ENCODE measurements around the gene C4BPA.

Gene C4BPA

DNA sequence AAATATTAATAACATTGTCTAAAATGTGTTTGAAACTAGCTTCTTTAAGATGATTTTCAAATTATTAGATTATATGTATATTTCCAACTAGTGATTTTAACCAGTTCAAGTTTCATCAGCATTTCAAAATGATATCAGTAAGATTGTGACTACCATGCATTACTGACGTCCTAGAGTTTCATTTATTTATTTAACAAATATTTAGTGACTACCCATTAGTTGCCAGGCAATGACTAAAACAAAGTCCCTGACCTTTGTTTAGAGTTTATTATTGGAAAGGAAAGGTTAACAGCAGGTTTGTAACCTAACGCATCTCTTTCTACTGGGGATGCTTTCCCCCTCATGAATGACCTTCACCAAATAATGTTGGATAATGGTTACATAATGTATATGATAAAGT lies 22.9 kb upstream of the C4BPA start:
- Histone ChIP-seq H3K18ac (ENCODE audit: low read length) (no peak overlapping the region), H3K79me2 (ENCODE audit: control insufficient read depth, insufficient read depth, low read length, poor library complexity) (no peaks in the 10 kb centered on the region), H3K79me1 (ENCODE audit: low read length) (peaks cover 2% of the 10 kb centered on the region), H3K27me3 (ENCODE audit: insufficient read depth, low read length) (no peaks in the 10 kb centered on the region), H2BK12ac (ENCODE audit: low read length) (no peak overlapping the region), H3K27ac (ENCODE audit: low read depth, low read length) (no peak overlapping the region), H3K14ac (ENCODE audit: low read length) (no peak overlapping the region), H4K91ac (ENCODE audit: low read depth, low read length) (no peak overlapping the region), H4K8ac (ENCODE audit: low read depth, low read length) (no peak overlapping the region), H3K4me3 (ENCODE audit: low read depth, low read length) (no peak overlapping the region), H2BK120ac (ENCODE audit: insufficient read depth, low read length, poor library complexity) (no peak overlapping the region), H3K4me2 (ENCODE audit: low read length) (no peak overlapping the region), H3K23ac (ENCODE audit: low read length) (no peak overlapping the region), H3K9me3 (ENCODE audit: insufficient read depth, low read depth, low read length) (peaks cover 2% of the 10 kb centered on the region), H3K4me1 (ENCODE audit: control insufficient read depth in 1 of 2, insufficient read depth in 2 of 2, low read length in 2 of 2) (peaks cover 3 to 5% of the 10 kb centered on the region in 2 experiments), H2AFZ (ENCODE audit: insufficient read depth, low read length, poor library complexity) (no peak overlapping the region), H2BK5ac (ENCODE audit: low read depth, low read length, poor library complexity) (no peak overlapping the region), H4K12ac (ENCODE audit: low read depth, low read length) (no peak overlapping the region), H3K36me3 (ENCODE audit: control insufficient read depth in 1 of 2, insufficient read depth in 2 of 2, low read length in 2 of 2) (peaks cover 2 to 5% of the 10 kb centered on the region in 2 experiments), H3K9ac (ENCODE audit: low read length) (no peak overlapping the region), H3K4ac (ENCODE audit: low read depth, low read length) (no peak overlapping the region), H2AK5ac (ENCODE audit: low read length) (no peak overlapping the region)
- no peak for DNase-seq
- no CpG with 5 or more reads among the region's 2 CpGs for WGBS (ENCODE audit: extremely low coverage, insufficient coverage, insufficient read length)

DNA sequence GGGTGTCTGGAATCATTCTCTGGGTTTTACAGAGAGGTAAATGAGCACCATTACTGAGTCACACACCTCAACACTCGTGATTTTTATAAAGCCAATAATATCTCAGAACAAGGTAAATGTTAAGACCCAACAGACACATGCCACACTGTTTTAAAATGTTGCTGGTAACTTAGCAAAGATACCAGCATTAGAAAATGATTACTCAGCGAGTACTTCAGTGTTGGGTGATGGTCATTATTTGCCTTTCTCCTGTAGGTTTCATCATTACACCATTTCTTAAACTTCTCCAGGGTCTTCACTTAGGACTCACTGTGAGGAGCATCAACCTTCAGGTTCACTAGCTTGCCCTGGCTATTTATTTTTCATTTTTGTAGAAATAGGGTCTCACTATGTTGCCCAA lies 22.2 kb upstream of the C4BPA start:
- H3K79me2 ChIP-seq (ENCODE audit: control insufficient read depth, insufficient read depth, low read length, poor library complexity) = no peaks in the 10 kb centered on the region
- no peak overlapping the region for H2BK12ac ChIP-seq (ENCODE audit: low read length)
- WGBS (ENCODE audit: extremely low coverage, insufficient coverage, insufficient read length) = no CpG with 5 or more reads among the region's 2 CpGs

DNA sequence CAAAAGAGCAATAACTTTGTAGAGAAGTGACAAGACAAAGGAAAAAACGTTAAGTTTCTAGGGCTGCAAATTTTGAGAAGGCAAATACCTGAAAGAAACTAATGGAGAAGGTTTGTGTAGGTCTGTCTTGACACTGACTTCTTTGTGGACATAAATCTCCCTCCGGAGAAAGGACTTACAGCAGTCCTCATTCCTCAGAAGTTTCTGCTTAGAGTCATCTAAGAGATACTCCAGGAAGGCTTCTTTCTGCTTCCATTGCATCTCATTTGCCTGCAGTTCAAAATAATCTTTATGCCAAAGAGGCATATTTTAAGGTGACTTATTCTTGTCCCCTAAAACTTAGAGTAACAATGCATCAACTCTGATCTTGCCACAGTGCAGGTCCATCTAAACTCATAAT lies 19.8 kb upstream of the C4BPA start:
- H2BK12ac ChIP-seq (ENCODE audit: low read length) = no peak overlapping the region

More for the DNA sequence above, 22.2 kb upstream of the C4BPA start:
- Histone ChIP-seq H3K27ac (ENCODE audit: low read depth, low read length) (no peak overlapping the region), H3K9ac (ENCODE audit: low read length) (no peak overlapping the region), H3K79me1 (ENCODE audit: low read length) (peaks cover 2% of the 10 kb centered on the region), H2AFZ (ENCODE audit: insufficient read depth, low read length, poor library complexity) (no peak overlapping the region), H4K8ac (ENCODE audit: low read depth, low read length) (no peak overlapping the region), H3K4me3 (ENCODE audit: low read depth, low read length) (no peak overlapping the region), H4K91ac (ENCODE audit: low read depth, low read length) (no peak overlapping the region), H2BK5ac (ENCODE audit: low read depth, low read length, poor library complexity) (no peak overlapping the region), H2AK5ac (ENCODE audit: low read length) (no peak overlapping the region), H3K18ac (ENCODE audit: low read length) (no peak overlapping the region), H3K4ac (ENCODE audit: low read depth, low read length) (no peak overlapping the region), H3K4me1 (ENCODE audit: control insufficient read depth in 1 of 2, insufficient read depth in 2 of 2, low read length in 2 of 2) (peaks cover 3 to 6% of the 10 kb centered on the region in 2 experiments), H3K36me3 (ENCODE audit: control insufficient read depth in 1 of 2, insufficient read depth in 2 of 2, low read length in 2 of 2) (peaks cover 2 to 5% of the 10 kb centered on the region in 2 experiments), H3K4me2 (ENCODE audit: low read length) (no peak overlapping the region), H2BK120ac (ENCODE audit: insufficient read depth, low read length, poor library complexity) (no peak overlapping the region), H3K9me3 (ENCODE audit: insufficient read depth, low read depth, low read length) (peaks cover 2% of the 10 kb centered on the region), H3K23ac (ENCODE audit: low read length) (no peak overlapping the region), H4K12ac (ENCODE audit: low read depth, low read length) (no peak overlapping the region), H3K27me3 (ENCODE audit: insufficient read depth, low read length) (no peaks in the 10 kb centered on the region), H3K14ac (ENCODE audit: low read length) (no peak overlapping the region)
- DNase-seq = peak in 1 of 2 donors; percentile 5

DNA sequence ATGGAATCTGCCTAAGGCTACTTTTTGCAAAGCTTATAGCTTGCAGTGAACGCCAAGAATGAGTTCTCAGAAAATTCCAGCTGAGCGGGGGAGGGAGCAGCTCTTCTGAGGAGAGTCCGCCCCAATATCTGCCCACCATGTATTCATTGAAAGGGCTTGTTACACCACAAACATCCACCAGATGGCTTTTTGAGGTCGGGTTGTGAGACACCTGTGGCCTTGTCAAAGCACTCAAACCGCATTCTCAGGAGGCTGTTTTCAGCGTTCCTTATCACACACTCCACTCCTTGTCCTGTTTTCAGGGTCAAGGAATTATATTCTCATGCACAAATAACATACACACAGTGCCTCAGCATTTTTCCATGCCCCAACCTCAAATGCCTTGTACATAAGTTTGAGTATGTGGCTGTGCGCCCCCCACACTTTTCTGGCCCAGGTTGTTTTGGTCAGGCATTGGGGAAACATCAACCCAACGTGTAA lies 19.3 kb upstream of the C4BPA start:
- peak; percentile 95 to 98 for DNase-seq
- H3K79me2 ChIP-seq (ENCODE audit: control insufficient read depth, insufficient read depth, low read length, poor library complexity) = no peaks in the 10 kb centered on the region
- H2BK120ac ChIP-seq (ENCODE audit: insufficient read depth, low read length, poor library complexity) = no peak overlapping the region
- H3K27ac ChIP-seq (ENCODE audit: low read depth, low read length) = no peak overlapping the region
- H2AFZ ChIP-seq (ENCODE audit: insufficient read depth, low read length, poor library complexity) = no peak overlapping the region
- no peak overlapping the region for H3K9ac ChIP-seq (ENCODE audit: low read length)
- H2BK5ac ChIP-seq (ENCODE audit: low read depth, low read length, poor library complexity) = no peak overlapping the region
- no peak overlapping the region for H4K12ac ChIP-seq (ENCODE audit: low read depth, low read length)
- H4K91ac ChIP-seq (ENCODE audit: low read depth, low read length) = no peak overlapping the region
- no peak overlapping the region for H3K4me3 ChIP-seq (ENCODE audit: low read depth, low read length)
- H3K4me1 ChIP-seq (ENCODE audit: control insufficient read depth in 1 of 2, insufficient read depth in 2 of 2, low read length in 2 of 2) = peaks cover 11 to 12% of the 10 kb centered on the region in 2 experiments
- no peak overlapping the region for H4K8ac ChIP-seq (ENCODE audit: low read depth, low read length)
- no peak overlapping the region for H3K18ac ChIP-seq (ENCODE audit: low read length)
- no peak overlapping the region for H2BK12ac ChIP-seq (ENCODE audit: low read length)
- peaks cover 3% of the 10 kb centered on the region for H3K79me1 ChIP-seq (ENCODE audit: low read length)
- H2AK5ac ChIP-seq (ENCODE audit: low read length) = no peak overlapping the region
- H3K27me3 ChIP-seq (ENCODE audit: insufficient read depth, low read length) = no peaks in the 10 kb centered on the region
- no CpG with 5 or more reads among the region's 8 CpGs for WGBS (ENCODE audit: extremely low coverage, insufficient coverage, insufficient read length)
- no peaks in the 10 kb centered on the region for H3K9me3 ChIP-seq (ENCODE audit: insufficient read depth, low read depth, low read length)
- H3K4ac ChIP-seq (ENCODE audit: low read depth, low read length) = no peak overlapping the region
- H3K23ac ChIP-seq (ENCODE audit: low read length) = no peak overlapping the region
- no peak overlapping the region for H3K14ac ChIP-seq (ENCODE audit: low read length)
- no peak overlapping the region for H3K4me2 ChIP-seq (ENCODE audit: low read length)
- H3K36me3 ChIP-seq (ENCODE audit: control insufficient read depth in 1 of 2, insufficient read depth in 2 of 2, low read length in 2 of 2) = peaks cover 0 to under 1% of the 10 kb centered on the region in 2 experiments

More for the DNA sequence above, 19.8 kb upstream of the C4BPA start:
- no peak overlapping the region for H2AK5ac ChIP-seq (ENCODE audit: low read length)
- H3K4ac ChIP-seq (ENCODE audit: low read depth, low read length) = no peak overlapping the region
- no peak overlapping the region for H3K14ac ChIP-seq (ENCODE audit: low read length)
- H4K12ac ChIP-seq (ENCODE audit: low read depth, low read length) = no peak overlapping the region
- H3K27me3 ChIP-seq (ENCODE audit: insufficient read depth, low read length) = no peaks in the 10 kb centered on the region
- no peak overlapping the region for H2BK5ac ChIP-seq (ENCODE audit: low read depth, low read length, poor library complexity)
- H3K79me2 ChIP-seq (ENCODE audit: control insufficient read depth, insufficient read depth, low read length, poor library complexity) = no peaks in the 10 kb centered on the region
- H3K9ac ChIP-seq (ENCODE audit: low read length) = no peak overlapping the region
- no peak overlapping the region for H4K8ac ChIP-seq (ENCODE audit: low read depth, low read length)
- no peak overlapping the region for H3K27ac ChIP-seq (ENCODE audit: low read depth, low read length)
- no peak overlapping the region for H3K18ac ChIP-seq (ENCODE audit: low read length)
- no peak overlapping the region for H2BK120ac ChIP-seq (ENCODE audit: insufficient read depth, low read length, poor library complexity)
- no peak overlapping the region for H4K91ac ChIP-seq (ENCODE audit: low read depth, low read length)
- H3K36me3 ChIP-seq (ENCODE audit: control insufficient read depth in 1 of 2, insufficient read depth in 2 of 2, low read length in 2 of 2) = peaks cover 0 to 2% of the 10 kb centered on the region in 2 experiments
- H3K4me2 ChIP-seq (ENCODE audit: low read length) = no peak overlapping the region
- no peak overlapping the region for H3K4me3 ChIP-seq (ENCODE audit: low read depth, low read length)
- peaks cover 11 to 12% of the 10 kb centered on the region in 2 experiments for H3K4me1 ChIP-seq (ENCODE audit: control insufficient read depth in 1 of 2, insufficient read depth in 2 of 2, low read length in 2 of 2)
- DNase-seq = peak in 1 of 2 donors; percentile 75
- no peak overlapping the region for H2AFZ ChIP-seq (ENCODE audit: insufficient read depth, low read length, poor library complexity)
- H3K79me1 ChIP-seq (ENCODE audit: low read length) = peaks cover 3% of the 10 kb centered on the region
- no CpG with 5 or more reads among the region's 2 CpGs for WGBS (ENCODE audit: extremely low coverage, insufficient coverage, insufficient read length)
- H3K9me3 ChIP-seq (ENCODE audit: insufficient read depth, low read depth, low read length) = no peaks in the 10 kb centered on the region
- no peak overlapping the region for H3K23ac ChIP-seq (ENCODE audit: low read length)

Data from trophoblast cell (in vitro differentiated cells and primary cell).